Activated CD4-positive, alpha-beta T cell treated with anti-CD3 and anti-CD28 coated beads for 36 hours (primary cell): ENCODE measurements around the gene ZNF177. TPM values are rescaled to one million over a fixed set of nuclear protein-coding genes. Genes with fewer than 3 reads are reported as not detected.

Experiments
- ATAC-seq: fragments of 200-7000 bp; cut with Tn5 transposase; one replicate; pipeline ENCODE4 v1.10.0; 2021; ENCODE audit warnings: mild to moderate bottlenecking, moderate library complexity
- CTCF ChIA-PET: fragments of 350-600 bp; sonication (Branson Sonifier 250); formaldehyde crosslinking; loops from one replicate; lab custom pipeline; 2021; ENCODE audit warnings: antibody characterized with exemption; lab: Charles Lee
- POLR2A ChIA-PET: fragments of 350-600 bp; sonication (Branson Sonifier 250); formaldehyde crosslinking; loops from one replicate; lab custom pipeline; 2021; ENCODE audit warnings: antibody characterized with exemption, inconsistent platforms; lab: Charles Lee
- DNase-seq: peaks from one replicate; pipeline ENCODE4 v3.0.0-alpha.2; 2020
- H3K27ac Mint-ChIP-seq: one replicate; pipeline ENCODE4 v1.8.0; 2021; ENCODE audit warnings: mixed read lengths
- H3K27me3 Mint-ChIP-seq: one replicate; pipeline ENCODE4 v1.8.0; 2021; ENCODE audit warnings: mixed read lengths
- H3K36me3 Mint-ChIP-seq: one replicate; pipeline ENCODE4 v1.8.0; 2021; ENCODE audit warnings: low read depth, mixed read lengths
- H3K4me1 Mint-ChIP-seq: one replicate; pipeline ENCODE4 v1.8.0; 2021; ENCODE audit warnings: mixed read lengths
- H3K4me3 Mint-ChIP-seq: one replicate; pipeline ENCODE4 v1.8.0; 2021; ENCODE audit warnings: mild to moderate bottlenecking, moderate library complexity, mixed read lengths
- H3K9me3 Mint-ChIP-seq: one replicate; pipeline ENCODE4 v1.8.0; 2021; ENCODE audit warnings: low read depth, mixed read lengths
- intact Hi-C, 2 experiments: fragments of 100-400 bp; cut with DNase I in 1 of 2; cut with micrococcal nuclease in 1 of 2; formaldehyde crosslinking; loops; one replicate each; pipeline versions ENCODE4 v1.14.2 to v1.15.1; 2022 to 2024; cut with DNase I, micrococcal nuclease
- total RNA-seq, 2 experiments: library from RNA; stranded (reverse); gene quantifications; one replicate each; pipeline ENCODE4 v1.2.3, GENCODE V29; 2021

ZNF177 gene
- total RNA-seq, 2 experiments from 2014 or later: 0.94 to 1.0 TPM

DNA sequence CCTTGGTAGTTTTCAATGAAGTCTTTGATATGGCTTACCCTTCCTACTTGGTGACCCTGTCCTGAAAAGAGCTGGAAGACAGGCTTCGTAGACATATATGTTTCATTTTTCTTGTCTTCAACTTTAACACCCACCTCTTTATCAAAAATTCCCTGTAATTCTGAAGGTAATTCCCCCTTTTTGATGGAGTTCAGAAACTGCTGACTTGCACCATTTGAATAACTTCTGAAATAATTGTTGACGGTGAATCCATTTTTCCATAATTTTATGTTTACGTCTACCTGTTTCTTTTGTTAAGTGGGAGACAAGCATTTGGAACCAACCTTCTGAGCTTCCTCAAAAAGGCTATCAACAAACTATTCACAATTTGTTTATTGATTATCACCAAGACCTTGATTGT is 14.6 kb upstream of the ZNF177 start:
- no peak overlapping the region for H3K4me3 Mint-ChIP-seq

GRCh38 chr19:9348671-9349070 is 14.1 kb upstream of the ZNF177 start:
- no peaks in the 10 kb centered on the region for H3K27me3 Mint-ChIP-seq
- H3K9me3 Mint-ChIP-seq: peaks cover 53% of the 10 kb centered on the region
- CTCF ChIA-PET: no interaction called here
- DNase-seq: no peak
- H3K4me1 Mint-ChIP-seq: no peaks in the 10 kb centered on the region
- no peak overlapping the region for H3K4me3 Mint-ChIP-seq
- POLR2A ChIA-PET: no interaction called here
- ATAC-seq: no peak
- intact Hi-C loops: no loop called here
- no peak overlapping the region for H3K27ac Mint-ChIP-seq
- H3K36me3 Mint-ChIP-seq: peaks cover 68% of the 10 kb centered on the region

More for the DNA sequence above, 14.6 kb upstream of the ZNF177 start:
- ChIA-PET CTCF (no interaction called here), POLR2A (no interaction called here)
- no peak for DNase-seq
- Mint-ChIP-seq H3K36me3 (peaks cover 72% of the 10 kb centered on the region), H3K27ac (no peak overlapping the region), H3K27me3 (no peaks in the 10 kb centered on the region), H3K4me1 (no peaks in the 10 kb centered on the region), H3K9me3 (peaks cover 57% of the 10 kb centered on the region)
- intact Hi-C loops: no loop called here
- no peak for ATAC-seq

DNA sequence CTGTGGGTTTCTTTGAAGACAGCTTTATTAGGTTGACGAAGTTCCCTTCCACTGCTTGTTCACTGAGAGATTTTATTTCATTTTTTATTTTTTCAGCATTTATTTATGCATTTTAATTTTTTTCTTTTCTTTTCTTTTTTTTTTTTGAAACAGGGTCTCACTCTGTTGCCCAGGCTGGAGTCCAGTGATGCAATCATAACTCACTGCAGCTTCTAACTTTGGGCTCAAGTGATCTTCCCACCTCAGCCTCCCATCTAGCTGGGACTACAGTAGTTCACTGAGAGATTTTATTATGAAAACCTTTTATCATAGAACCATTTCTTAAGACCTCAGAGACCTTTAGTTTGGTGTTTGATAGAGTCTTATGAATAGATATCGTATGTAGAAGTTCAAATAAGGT is 10.3 kb upstream of the ZNF177 start:
- intact Hi-C loops: no loop called here
- H3K4me3 Mint-ChIP-seq: no peak overlapping the region
- peaks cover 57% of the 10 kb centered on the region for H3K36me3 Mint-ChIP-seq
- POLR2A ChIA-PET: no interaction called here
- H3K27me3 Mint-ChIP-seq: no peaks in the 10 kb centered on the region
- no peak for DNase-seq
- peaks cover 41% of the 10 kb centered on the region for H3K9me3 Mint-ChIP-seq
- ATAC-seq: no peak
- CTCF ChIA-PET: no interaction called here
- no peak overlapping the region for H3K27ac Mint-ChIP-seq
- no peaks in the 10 kb centered on the region for H3K4me1 Mint-ChIP-seq

DNA sequence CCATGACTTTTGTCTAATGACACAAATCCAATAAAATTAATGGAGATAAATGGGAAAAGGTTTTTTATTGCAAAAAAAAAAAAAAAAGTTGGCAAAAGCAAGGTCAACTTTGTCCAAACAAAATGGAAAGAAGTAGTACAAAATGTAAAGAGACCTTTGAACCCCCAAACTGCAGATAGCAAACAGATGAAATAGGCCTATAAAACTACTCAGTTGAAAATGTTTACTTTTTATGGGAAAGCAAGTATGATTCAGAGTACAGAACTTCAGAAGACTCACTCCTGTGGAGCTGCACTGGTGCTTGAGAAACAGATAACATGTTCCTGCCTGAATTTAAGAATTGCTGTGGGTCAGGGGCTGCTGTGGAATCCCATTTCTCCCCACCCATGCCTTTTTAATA is 9.8 kb upstream of the ZNF177 start:
- Mint-ChIP-seq H3K36me3 (peaks cover 59% of the 10 kb centered on the region), H3K4me1 (no peaks in the 10 kb centered on the region), H3K4me3 (no peak overlapping the region), H3K27ac (no peak overlapping the region), H3K27me3 (no peaks in the 10 kb centered on the region), H3K9me3 (peaks cover 42% of the 10 kb centered on the region)
- POLR2A ChIA-PET: no interaction called here
- CTCF ChIA-PET: no interaction called here
- intact Hi-C loops: no loop called here
- ATAC-seq: no peak
- no peak for DNase-seq

- Mint-ChIP-seq H3K4me1 (no peaks in the 10 kb centered on the region), H3K9me3 (peaks cover 38% of the 10 kb centered on the region), H3K27me3 (no peaks in the 10 kb centered on the region), H3K27ac (no peak overlapping the region), H3K36me3 (peaks cover 58% of the 10 kb centered on the region), H3K4me3 (no peak overlapping the region)
- ATAC-seq (no peak), DNase-seq (no peak)
- intact Hi-C loops: no loop called here
- CTCF ChIA-PET: no interaction called here
- POLR2A ChIA-PET: no interaction called here
Observed at GRCh38 chr19:9354651-9355050, 8.2 kb upstream of the ZNF177 start.

GRCh38 chr19:9370738-9371619 is 8.2 kb downstream of the ZNF177 start:
- CTCF ChIA-PET: interaction anchor here (0.5 kb wide), 1 partner anchor 681 kb away, joined by 3 read pairs; no protein-coding TSS in a partner anchor
- DNase-seq (no peak), ATAC-seq (no peak)
- Mint-ChIP-seq H3K36me3 (peaks cover 53% of the 10 kb centered on the region), H3K27me3 (no peaks in the 10 kb centered on the region), H3K4me1 (no peaks in the 10 kb centered on the region), H3K9me3 (peaks cover 40% of the 10 kb centered on the region), H3K27ac (no peak overlapping the region), H3K4me3 (no peak overlapping the region)
- intact Hi-C loops: no loop called here
- POLR2A ChIA-PET: no interaction called here

DNA sequence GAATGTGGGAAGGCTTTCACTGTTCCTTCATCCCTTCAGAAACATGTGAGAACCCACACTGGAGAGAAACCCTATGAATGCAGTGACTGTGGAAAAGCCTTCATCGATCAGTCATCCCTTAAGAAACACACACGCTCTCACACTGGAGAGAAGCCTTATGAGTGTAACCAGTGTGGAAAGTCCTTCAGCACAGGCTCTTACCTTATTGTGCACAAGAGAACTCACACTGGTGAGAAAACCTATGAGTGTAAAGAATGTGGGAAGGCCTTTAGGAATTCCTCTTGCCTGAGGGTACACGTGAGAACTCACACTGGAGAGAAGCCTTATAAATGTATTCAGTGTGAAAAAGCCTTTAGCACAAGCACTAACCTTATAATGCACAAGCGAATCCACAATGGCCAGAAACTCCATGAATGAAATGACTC is 18.6 kb downstream of the ZNF177 start:
- peaks cover 91% of the 10 kb centered on the region for H3K36me3 Mint-ChIP-seq
- no peak overlapping the region for H3K27ac Mint-ChIP-seq
- peaks cover 62% of the 10 kb centered on the region for H3K9me3 Mint-ChIP-seq
- ChIA-PET CTCF (no interaction called here), POLR2A (no interaction called here)
- intact Hi-C loops: no loop called here
- ATAC-seq (no peak), DNase-seq (no peak)
- no peaks in the 10 kb centered on the region for H3K4me1 Mint-ChIP-seq
- no peak overlapping the region for H3K4me3 Mint-ChIP-seq
- H3K27me3 Mint-ChIP-seq: no peaks in the 10 kb centered on the region

- intact Hi-C loops: loop anchor here in 1 of 2 experiments (1.0 kb wide), 1 partner anchor 83 kb away; the partner anchor contains the start of gene ZNF559
- peaks cover 58% of the 10 kb centered on the region for H3K36me3 Mint-ChIP-seq
- H3K4me3 Mint-ChIP-seq: peak overlapping the region; percentile 70
- POLR2A ChIA-PET: no interaction called here
- H3K4me1 Mint-ChIP-seq: peaks cover 18% of the 10 kb centered on the region
- CTCF ChIA-PET: no interaction called here
- peaks cover 34% of the 10 kb centered on the region for H3K9me3 Mint-ChIP-seq
- ATAC-seq (peak; percentile 80), DNase-seq (peak; percentile 82)
- H3K27me3 Mint-ChIP-seq: no peaks in the 10 kb centered on the region
- H3K27ac Mint-ChIP-seq: peak overlapping the region; percentile 60
Observed at GRCh38 chr19:9406798-9407352, 44.1 kb downstream of the ZNF177 start.

DNA sequence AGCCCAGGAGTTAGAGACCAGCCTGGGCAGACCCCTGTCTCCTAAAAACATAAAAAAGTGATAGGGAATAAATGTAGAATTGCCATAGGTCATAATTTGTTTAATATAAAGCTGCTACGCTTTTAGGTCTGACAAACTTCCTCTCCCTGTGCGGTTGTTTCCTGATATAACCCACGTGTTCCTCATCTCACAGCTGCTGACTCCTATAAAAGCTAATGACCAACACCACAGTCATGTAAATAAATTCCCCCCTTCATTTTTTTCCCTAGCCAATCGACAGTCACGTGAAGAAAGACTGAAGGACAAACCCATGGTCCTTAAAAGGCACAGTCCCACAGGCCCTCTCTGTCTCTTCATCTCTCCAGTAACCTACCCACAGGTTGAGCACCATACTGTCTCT is 45.0 kb downstream of the ZNF177 start:
- ATAC-seq: no peak
- peaks cover 38% of the 10 kb centered on the region for H3K9me3 Mint-ChIP-seq
- peaks cover 65% of the 10 kb centered on the region for H3K36me3 Mint-ChIP-seq
- DNase-seq: no peak
- intact Hi-C loops: loop anchor here in 1 of 2 experiments (1.0 kb wide), 1 partner anchor 84 kb away; the partner anchor contains the start of gene ZNF559
- POLR2A ChIA-PET: interaction anchor here (0.5 kb wide), 1 partner anchor 99 kb away, joined by 4 read pairs; no protein-coding TSS in a partner anchor
- H3K4me3 Mint-ChIP-seq: peak overlapping the region; percentile 70
- no peaks in the 10 kb centered on the region for H3K27me3 Mint-ChIP-seq
- CTCF ChIA-PET: no interaction called here
- H3K27ac Mint-ChIP-seq: peak overlapping the region; percentile 1
- peaks cover 18% of the 10 kb centered on the region for H3K4me1 Mint-ChIP-seq

GRCh38 chr19:9413240-9413954 is 50.6 kb downstream of the ZNF177 start:
- Mint-ChIP-seq H3K4me3 (no peak overlapping the region), H3K4me1 (no peaks in the 10 kb centered on the region), H3K9me3 (peaks cover 50% of the 10 kb centered on the region), H3K27ac (no peak overlapping the region), H3K36me3 (peaks cover 82% of the 10 kb centered on the region), H3K27me3 (no peaks in the 10 kb centered on the region)
- ATAC-seq (no peak), DNase-seq (no peak)
- intact Hi-C loops: loop anchor here in 1 of 2 experiments (5.0 kb wide), 1 partner anchor 154 kb away; no protein-coding TSS in a partner anchor
- ChIA-PET POLR2A (no interaction called here), CTCF (no interaction called here)

- intact Hi-C loops: no loop called here
- H3K36me3 Mint-ChIP-seq: peaks cover 91% of the 10 kb centered on the region
- DNase-seq (no peak), ATAC-seq (no peak)
- H3K27me3 Mint-ChIP-seq: no peaks in the 10 kb centered on the region
- peaks cover 32% of the 10 kb centered on the region for H3K9me3 Mint-ChIP-seq
- no peak overlapping the region for H3K27ac Mint-ChIP-seq
- CTCF ChIA-PET: no interaction called here
- peaks cover 10% of the 10 kb centered on the region for H3K4me1 Mint-ChIP-seq
- no peak overlapping the region for H3K4me3 Mint-ChIP-seq
- POLR2A ChIA-PET: no interaction called here
Observed at GRCh38 chr19:9427941-9428340, 65.1 kb downstream of the ZNF177 start.
